Cardiac fibroblast (primary cell): Measurements from ENCODE around the gene HOXB8.

Experiments
- DNase-seq, 2 donors: peaks; one replicate each; pipeline versions ENCODE4 v3.0.0 to v3.0.0-alpha.2; 2010; ENCODE audit warnings: low read depth in 2 of 2
- H3K4me3 ChIP-seq, 2 donors: replicated peaks in 1 of 2; 1 replicate in 1 of 2; 2 replicates in 1 of 2; pipeline ENCODE4 v1.5.1; 2011; ENCODE audit warnings: low read depth in 2 of 2, low read length in 2 of 2, mild to moderate bottlenecking in 2 of 2, moderate library complexity in 1 of 2
- CTCF ChIP-seq: IDR thresholded peaks from one replicate; pipeline ENCODE4 v1.5.1; 2011; ENCODE audit warnings: low read depth, mild to moderate bottlenecking, low read length, inconsistent platforms

The HOXB8 gene

GRCh38 chr17:48621410-48622392 is 6.6 kb upstream of the HOXB8 start:
- TF ChIP-seq CTCF: no peak
- H3K4me3 ChIP-seq: no peak overlapping the region
- DNase-seq: no peak

DNA sequence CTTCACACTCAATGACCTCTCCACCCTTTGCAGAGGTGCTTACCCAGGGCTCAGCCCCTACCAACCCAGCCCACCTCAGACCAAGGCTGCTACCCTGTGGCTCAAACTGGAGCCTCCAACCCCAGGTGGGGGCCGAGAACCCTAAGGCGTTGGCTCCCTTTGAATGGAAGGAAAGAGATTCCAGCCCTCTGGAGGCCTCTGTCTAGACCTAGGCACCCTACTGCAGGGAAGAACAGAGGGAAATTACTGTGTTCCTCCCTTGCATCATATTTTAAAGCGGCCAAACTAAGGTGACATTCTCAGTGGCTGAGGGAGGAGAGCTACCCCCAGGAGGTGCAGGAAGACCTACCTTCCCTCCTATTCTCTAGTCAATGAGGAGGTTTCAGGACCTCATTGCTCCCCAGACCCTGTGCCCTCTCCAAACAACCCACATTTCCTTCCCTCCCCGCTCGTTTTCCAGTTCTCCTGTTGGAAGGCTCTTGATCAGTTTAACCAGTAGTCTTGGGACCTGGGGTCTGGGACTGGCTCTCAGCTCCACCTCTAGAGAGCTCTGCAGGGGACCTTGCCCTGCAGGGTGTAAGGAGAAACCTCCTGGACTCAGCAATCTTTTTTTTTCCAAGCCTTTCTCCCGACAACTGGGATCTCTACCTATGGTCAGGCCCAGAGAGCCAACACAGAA is 5.5 kb upstream of the HOXB8 start:
- DNase-seq: no peak
- no peak for TF ChIP-seq CTCF
- no peak overlapping the region for H3K4me3 ChIP-seq

DNA sequence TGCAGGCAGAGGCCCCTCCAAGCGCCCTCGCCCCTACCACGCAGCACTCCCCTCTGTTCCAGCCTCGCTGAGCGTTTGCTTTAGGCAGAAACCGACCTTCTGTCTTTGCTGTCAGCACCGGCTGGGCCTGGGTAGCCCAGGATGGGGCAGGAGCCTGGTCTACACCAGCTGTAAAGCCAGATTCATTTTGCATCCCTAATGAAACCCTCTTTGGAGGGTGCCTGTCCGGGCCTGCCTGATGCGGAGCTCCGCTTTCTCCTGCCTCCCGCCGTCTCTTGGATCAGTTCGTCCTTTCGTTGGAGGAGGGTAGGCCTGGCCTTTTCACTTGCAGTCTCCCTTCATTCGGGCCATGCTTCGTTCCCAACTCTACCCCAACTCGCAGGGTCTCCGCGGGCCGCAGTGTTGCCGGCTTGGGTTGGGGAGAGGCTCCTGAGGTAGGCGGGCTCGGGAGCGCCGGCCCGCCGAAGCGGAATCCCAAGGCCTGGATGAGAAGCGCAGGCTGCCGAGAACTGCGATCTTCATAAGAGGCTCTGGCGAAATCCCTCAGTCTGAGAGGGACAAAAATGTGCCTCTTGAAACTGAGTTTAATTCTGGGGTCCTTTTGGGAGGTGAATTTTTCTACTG is 4.8 kb upstream of the HOXB8 start:
- no peak for DNase-seq
- no peak for TF ChIP-seq CTCF
- no peak overlapping the region for H3K4me3 ChIP-seq

DNA sequence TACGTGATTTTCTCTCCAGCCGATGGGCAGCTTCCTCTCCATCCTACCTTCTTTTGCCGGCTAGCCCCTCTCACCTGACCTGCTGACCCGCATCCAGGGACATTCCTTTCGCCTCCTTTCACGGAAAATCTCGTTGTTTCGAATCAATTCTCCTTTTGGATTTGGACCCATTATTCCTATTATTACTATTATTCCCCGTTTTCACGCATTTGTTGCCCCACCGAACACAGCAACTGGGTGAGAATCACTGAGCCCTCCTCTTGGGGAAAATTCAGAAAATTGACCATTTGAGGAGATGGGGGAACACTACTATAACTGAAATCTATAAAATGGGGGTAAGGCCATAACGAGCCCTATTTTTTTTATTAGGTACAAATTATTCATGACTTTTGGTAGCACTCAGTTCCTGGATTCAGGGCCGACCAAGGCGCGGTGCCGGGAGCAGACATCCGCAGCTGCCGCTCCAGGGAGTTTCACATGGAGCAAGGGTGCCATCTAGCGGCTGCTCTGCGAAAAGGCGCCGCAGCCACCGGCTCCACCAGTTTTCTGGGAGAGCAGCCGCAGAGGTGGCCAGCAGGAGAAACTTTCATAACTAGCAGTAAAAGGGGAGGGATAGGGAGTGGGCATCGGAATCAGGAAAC is 3.3 kb upstream of the HOXB8 start:
- TF ChIP-seq CTCF: peak; percentile 97
- DNase-seq: peak; percentile 83 to 84
- no peak overlapping the region for H3K4me3 ChIP-seq

- DNase-seq: no peak
- no peak overlapping the region for H3K4me3 ChIP-seq
- TF ChIP-seq CTCF: no peak
Observed at GRCh38 chr17:48617471-48618255, 2.6 kb upstream of the HOXB8 start.
